Measurements from ENCODE around the gene PPP1R13B.

PPP1R13B gene

GRCh38 chr14:103879570-103880347, 32.4 kb upstream of the PPP1R13B start:
- ATAC-seq = no peak

GRCh38 chr14:103879118-103879569, 31.8 kb upstream of the PPP1R13B start:
- ATAC-seq = no peak

- no peak for ATAC-seq
Observed at GRCh38 chr14:103878180-103878579, 30.8 kb upstream of the PPP1R13B start.

- no peak for ATAC-seq
Observed at GRCh38 chr14:103875010-103875409, 27.6 kb upstream of the PPP1R13B start.

- peak; percentile 8 to 14 for ATAC-seq
Observed at GRCh38 chr14:103872481-103873113, 25.2 kb upstream of the PPP1R13B start.

- ATAC-seq = peak; percentile 91 to 92
Observed at GRCh38 chr14:103871596-103872480, 24.5 kb upstream of the PPP1R13B start.

GRCh38 chr14:103870891-103871595, 23.7 kb upstream of the PPP1R13B start:
- ATAC-seq = no peak

GRCh38 chr14:103870144-103870876, 22.9 kb upstream of the PPP1R13B start:
- ATAC-seq = no peak

GRCh38 chr14:103869406-103870143, 22.2 kb upstream of the PPP1R13B start:
- no peak for ATAC-seq

- ATAC-seq = no peak
Observed at GRCh38 chr14:103868242-103868897, 21.0 kb upstream of the PPP1R13B start.

- no peak for ATAC-seq
Observed at GRCh38 chr14:103867523-103867953, 20.2 kb upstream of the PPP1R13B start.

- ATAC-seq = no peak
Observed at GRCh38 chr14:103867020-103867419, 19.6 kb upstream of the PPP1R13B start.

GRCh38 chr14:103863245-103863644, 15.9 kb upstream of the PPP1R13B start:
- ATAC-seq = no peak

- no peak for ATAC-seq
Observed at GRCh38 chr14:103862393-103862782, 15.0 kb upstream of the PPP1R13B start.

GRCh38 chr14:103861413-103862392, 14.3 kb upstream of the PPP1R13B start:
- no peak for ATAC-seq

- ATAC-seq = no peak
Observed at GRCh38 chr14:103859416-103860202, 12.2 kb upstream of the PPP1R13B start.

- ATAC-seq = no peak
Observed at GRCh38 chr14:103858063-103858781, 10.8 kb upstream of the PPP1R13B start.

- ATAC-seq = no peak
Observed at GRCh38 chr14:103857256-103857655, 9.9 kb upstream of the PPP1R13B start.
